Neural crest cell (in vitro differentiated cells): ENCODE results near the gene PUS3. TPM values are rescaled to one million over a fixed set of nuclear protein-coding genes. Genes with fewer than 3 reads are reported as not detected.

Experiments
- DNase-seq: peaks from one replicate; pipeline ENCODE4 v3.0.0; 2021; ENCODE audit warnings: low read depth, mixed read lengths, low spot score
- H3K27ac Mint-ChIP-seq: one replicate; pipeline ENCODE4 v1.8.0; 2021; ENCODE audit warnings: mild to moderate bottlenecking, mixed read lengths; ENCODE audit not compliant: unreplicated experiment
- H3K27me3 Mint-ChIP-seq: 2 replicates; pipeline ENCODE4 v1.8.0; 2021; ENCODE audit warnings: low read depth, mild to moderate bottlenecking, mixed read lengths
- H3K36me3 Mint-ChIP-seq: 2 replicates; pipeline ENCODE4 v1.8.0; 2021; ENCODE audit warnings: low read depth, mild to moderate bottlenecking, mixed read lengths
- H3K4me1 Mint-ChIP-seq: 2 replicates; pipeline ENCODE4 v1.8.0; 2021; ENCODE audit warnings: mixed read lengths
- H3K4me3 Mint-ChIP-seq: one replicate; pipeline ENCODE4 v1.8.0; 2021; ENCODE audit warnings: mild to moderate bottlenecking, mixed read lengths
- H3K9me3 Mint-ChIP-seq: 2 replicates; pipeline ENCODE4 v1.8.0; 2021; ENCODE audit warnings: mixed read lengths
- total RNA-seq: library from RNA; stranded (reverse); gene quantifications from 2 replicates; pipeline ENCODE4 v1.2.1, GENCODE V29; 2021
- TF ChIP-seq, protein P1 (sequence below): fragments of 200-600 bp; sonication (generic); conservative IDR thresholded peaks from 2 replicates; pipeline ENCODE4 v1.5.0; 2021; ENCODE audit warnings: antibody characterized with exemption, mild to moderate bottlenecking

The PUS3 gene
- total RNA-seq, 1 donor from 2014 or later: 14.9 TPM

DNA sequence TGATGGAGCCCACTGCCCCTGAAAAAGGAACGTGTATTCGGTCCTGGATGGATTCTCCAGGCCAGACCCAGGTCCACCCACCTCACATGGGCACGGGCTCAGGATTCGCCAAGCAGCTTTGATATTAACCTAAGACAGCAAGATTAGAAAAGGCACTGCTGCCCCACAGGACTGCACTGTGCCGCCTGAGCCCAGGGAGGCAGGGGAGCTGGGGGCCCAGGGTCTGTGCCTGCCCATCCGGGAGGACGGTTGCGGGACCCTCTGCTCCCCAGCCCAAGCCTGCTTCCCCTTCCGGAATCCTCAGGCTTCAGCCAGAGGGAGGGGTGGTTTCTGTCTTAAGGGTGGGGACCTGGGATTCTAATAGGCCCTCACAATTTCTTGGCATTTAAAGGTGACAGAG, 29.3 kb upstream of the PUS3 start:
- Mint-ChIP-seq H3K27me3 (peaks cover 15% of the 10 kb centered on the region), H3K36me3 (no peaks in the 10 kb centered on the region), H3K9me3 (no peaks in the 10 kb centered on the region), H3K4me1 (no peaks in the 10 kb centered on the region), H3K27ac (no peak overlapping the region), H3K4me3 (no peak overlapping the region)
- TF ChIP-seq, protein P1, sequence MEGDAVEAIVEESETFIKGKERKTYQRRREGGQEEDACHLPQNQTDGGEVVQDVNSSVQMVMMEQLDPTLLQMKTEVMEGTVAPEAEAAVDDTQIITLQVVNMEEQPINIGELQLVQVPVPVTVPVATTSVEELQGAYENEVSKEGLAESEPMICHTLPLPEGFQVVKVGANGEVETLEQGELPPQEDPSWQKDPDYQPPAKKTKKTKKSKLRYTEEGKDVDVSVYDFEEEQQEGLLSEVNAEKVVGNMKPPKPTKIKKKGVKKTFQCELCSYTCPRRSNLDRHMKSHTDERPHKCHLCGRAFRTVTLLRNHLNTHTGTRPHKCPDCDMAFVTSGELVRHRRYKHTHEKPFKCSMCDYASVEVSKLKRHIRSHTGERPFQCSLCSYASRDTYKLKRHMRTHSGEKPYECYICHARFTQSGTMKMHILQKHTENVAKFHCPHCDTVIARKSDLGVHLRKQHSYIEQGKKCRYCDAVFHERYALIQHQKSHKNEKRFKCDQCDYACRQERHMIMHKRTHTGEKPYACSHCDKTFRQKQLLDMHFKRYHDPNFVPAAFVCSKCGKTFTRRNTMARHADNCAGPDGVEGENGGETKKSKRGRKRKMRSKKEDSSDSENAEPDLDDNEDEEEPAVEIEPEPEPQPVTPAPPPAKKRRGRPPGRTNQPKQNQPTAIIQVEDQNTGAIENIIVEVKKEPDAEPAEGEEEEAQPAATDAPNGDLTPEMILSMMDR: no peak
- no peak for DNase-seq

DNA sequence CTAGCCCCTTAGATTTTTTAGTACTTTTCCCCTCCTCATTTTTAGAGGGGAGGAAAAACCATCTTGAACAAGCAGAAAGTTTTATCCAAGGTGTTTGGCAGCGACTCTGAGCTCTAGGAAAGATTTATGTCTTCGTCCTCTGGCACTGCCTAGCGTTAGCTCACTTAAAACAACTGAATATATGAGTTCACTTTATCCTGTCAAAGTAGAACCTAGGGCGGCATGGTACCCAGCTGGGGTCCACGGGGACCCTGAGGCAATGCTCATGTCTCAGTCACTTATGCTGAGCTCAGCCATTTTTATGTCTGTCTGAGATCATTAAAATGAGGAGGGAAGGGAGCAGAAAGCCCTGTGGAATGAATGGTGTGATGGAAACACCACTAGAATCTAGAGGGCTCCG, 28.7 kb upstream of the PUS3 start:
- Mint-ChIP-seq H3K4me1 (no peaks in the 10 kb centered on the region), H3K4me3 (no peak overlapping the region), H3K27me3 (peaks cover 21% of the 10 kb centered on the region), H3K27ac (no peak overlapping the region), H3K9me3 (no peaks in the 10 kb centered on the region), H3K36me3 (no peaks in the 10 kb centered on the region)
- no peak for DNase-seq
- TF ChIP-seq, protein P1: no peak

DNA sequence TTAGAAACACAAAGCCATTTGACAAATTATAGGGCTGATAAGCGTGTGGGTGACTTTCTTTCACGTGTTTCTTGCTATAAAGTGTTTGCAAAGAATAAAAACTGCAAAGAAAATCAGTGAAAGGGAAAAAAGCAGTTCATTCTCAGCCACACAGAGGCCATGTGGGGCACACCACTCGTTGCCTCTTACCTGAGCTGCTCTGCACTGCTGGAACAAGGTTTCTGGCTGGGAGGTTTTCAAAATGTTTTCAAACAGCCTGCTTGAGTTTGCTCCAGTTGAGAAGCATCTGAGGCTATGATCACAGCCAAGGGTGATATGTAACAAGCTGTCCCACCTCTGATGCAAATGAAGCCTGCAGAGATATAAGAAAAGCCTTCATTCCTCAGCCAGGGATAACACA, 28.1 kb upstream of the PUS3 start:
- DNase-seq: no peak
- TF ChIP-seq, protein P1: no peak
- Mint-ChIP-seq H3K36me3 (no peaks in the 10 kb centered on the region), H3K9me3 (no peaks in the 10 kb centered on the region), H3K4me1 (no peaks in the 10 kb centered on the region), H3K27me3 (peaks cover 22% of the 10 kb centered on the region), H3K4me3 (no peak overlapping the region), H3K27ac (no peak overlapping the region)

DNA sequence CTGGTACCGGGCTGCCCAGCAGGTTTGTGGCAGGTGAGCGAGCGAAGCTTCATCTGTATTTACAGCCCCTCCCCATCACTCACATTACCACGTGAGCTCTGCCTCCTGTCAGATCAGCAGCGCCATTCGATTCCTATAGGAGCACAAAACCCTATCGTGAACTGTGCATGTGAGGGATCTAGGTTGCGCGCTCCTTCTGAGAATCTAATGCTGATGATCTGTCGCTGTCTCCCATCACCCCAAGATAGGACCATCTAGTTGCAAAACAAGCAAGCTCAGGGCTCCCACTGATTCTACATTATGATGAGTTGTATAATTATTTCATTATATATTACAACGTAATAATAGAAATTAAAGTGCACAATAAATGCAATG, 27.1 kb upstream of the PUS3 start:
- H3K36me3 Mint-ChIP-seq: no peaks in the 10 kb centered on the region
- no peak overlapping the region for H3K4me3 Mint-ChIP-seq
- no peak overlapping the region for H3K27ac Mint-ChIP-seq
- H3K9me3 Mint-ChIP-seq: no peaks in the 10 kb centered on the region
- H3K4me1 Mint-ChIP-seq: no peaks in the 10 kb centered on the region
- peaks cover 22% of the 10 kb centered on the region for H3K27me3 Mint-ChIP-seq
- DNase-seq: no peak
- TF ChIP-seq, protein P1: no peak

DNA sequence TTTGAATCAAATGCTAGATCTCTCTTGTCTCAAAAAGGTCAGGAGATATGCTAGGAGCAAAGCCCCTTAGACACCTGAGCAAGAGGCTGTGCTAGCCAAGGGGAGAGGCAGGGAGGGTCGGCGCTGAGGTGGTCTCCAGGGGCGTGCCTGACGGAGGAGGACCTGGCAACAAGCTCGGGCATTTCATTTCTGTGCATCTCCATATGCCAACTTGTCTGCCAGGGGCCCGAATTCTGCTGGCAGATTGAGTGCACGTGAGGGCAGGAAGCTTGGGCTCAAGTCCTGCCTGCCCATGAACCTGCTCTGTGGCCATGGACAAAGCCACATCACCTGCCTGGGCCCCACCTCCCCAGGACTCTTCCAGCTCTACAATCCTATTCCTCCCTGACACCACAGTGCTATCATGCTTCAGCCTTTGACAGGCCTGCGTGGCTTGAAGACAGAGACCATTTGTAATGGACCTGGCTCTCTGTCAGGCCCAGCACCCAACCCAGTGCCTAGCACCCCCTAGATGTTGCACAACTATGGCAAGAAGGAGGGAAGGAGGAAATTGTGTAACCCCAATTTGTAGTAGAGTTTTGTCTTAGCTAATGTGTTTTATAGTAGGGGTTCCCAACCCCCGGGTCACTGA, 26.6 kb upstream of the PUS3 start:
- no peak for DNase-seq
- no peaks in the 10 kb centered on the region for H3K9me3 Mint-ChIP-seq
- TF ChIP-seq, protein P1: no peak
- no peak overlapping the region for H3K27ac Mint-ChIP-seq
- H3K36me3 Mint-ChIP-seq: no peaks in the 10 kb centered on the region
- H3K27me3 Mint-ChIP-seq: peaks cover 25% of the 10 kb centered on the region
- no peak overlapping the region for H3K4me3 Mint-ChIP-seq
- H3K4me1 Mint-ChIP-seq: no peaks in the 10 kb centered on the region

DNA sequence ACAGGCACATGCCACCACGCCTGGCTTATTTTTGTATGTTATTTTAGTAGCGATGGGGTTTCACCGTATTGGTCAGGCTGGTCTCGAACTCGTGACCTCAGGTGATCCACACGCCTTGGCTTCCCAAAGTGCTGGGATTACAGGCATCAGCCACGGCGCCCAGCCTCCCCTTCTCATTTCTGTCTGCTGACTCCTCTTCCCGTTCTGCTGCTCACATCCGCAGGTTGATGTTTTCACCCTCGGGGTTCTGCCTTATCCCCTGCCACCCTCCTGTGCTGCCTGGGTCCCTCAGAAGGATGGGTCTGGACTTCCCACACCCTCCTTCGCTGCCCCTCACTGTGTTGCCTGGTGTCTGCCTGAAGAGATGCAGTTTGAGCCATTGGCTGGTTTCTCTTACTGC, 23.7 kb upstream of the PUS3 start:
- Mint-ChIP-seq H3K4me3 (no peak overlapping the region), H3K27me3 (peaks cover 22% of the 10 kb centered on the region), H3K9me3 (no peaks in the 10 kb centered on the region), H3K4me1 (no peaks in the 10 kb centered on the region), H3K36me3 (no peaks in the 10 kb centered on the region), H3K27ac (no peak overlapping the region)
- DNase-seq: no peak
- TF ChIP-seq, protein P1: no peak
